ENCODE data around the gene PNLIP. TPM values are rescaled to one million over a fixed set of nuclear protein-coding genes. Genes with fewer than 3 reads are reported as not detected.

The PNLIP gene
- total RNA-seq, 1 donor from 2014 or later, result not detected

DNA sequence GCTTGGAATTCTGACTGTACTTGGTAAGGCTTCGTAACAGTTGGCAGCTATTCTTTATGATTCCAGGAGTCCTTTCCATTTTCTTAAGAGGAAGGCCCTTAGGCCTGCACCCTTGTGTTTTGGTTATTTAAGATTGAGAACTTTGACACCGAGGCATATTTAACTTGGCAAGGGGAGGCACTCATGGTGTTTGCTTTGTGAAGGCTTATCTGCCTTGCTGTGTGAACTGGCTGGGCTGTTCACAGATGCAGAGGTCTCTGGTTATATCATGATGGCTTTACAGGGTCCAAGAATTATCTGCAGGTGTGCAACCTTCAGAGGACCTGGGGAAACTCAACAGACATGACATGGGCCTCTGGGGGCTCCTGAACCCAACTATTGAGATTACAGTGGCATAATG is 44.2 kb downstream of the PNLIP start:
- DNase-seq (no peak), ATAC-seq (ENCODE audit: low read depth) (no peak)
- TF ChIP-seq, protein P1, sequence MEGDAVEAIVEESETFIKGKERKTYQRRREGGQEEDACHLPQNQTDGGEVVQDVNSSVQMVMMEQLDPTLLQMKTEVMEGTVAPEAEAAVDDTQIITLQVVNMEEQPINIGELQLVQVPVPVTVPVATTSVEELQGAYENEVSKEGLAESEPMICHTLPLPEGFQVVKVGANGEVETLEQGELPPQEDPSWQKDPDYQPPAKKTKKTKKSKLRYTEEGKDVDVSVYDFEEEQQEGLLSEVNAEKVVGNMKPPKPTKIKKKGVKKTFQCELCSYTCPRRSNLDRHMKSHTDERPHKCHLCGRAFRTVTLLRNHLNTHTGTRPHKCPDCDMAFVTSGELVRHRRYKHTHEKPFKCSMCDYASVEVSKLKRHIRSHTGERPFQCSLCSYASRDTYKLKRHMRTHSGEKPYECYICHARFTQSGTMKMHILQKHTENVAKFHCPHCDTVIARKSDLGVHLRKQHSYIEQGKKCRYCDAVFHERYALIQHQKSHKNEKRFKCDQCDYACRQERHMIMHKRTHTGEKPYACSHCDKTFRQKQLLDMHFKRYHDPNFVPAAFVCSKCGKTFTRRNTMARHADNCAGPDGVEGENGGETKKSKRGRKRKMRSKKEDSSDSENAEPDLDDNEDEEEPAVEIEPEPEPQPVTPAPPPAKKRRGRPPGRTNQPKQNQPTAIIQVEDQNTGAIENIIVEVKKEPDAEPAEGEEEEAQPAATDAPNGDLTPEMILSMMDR (IDR thresholded peaks at IDR 0.05), result no peak
- no peaks in the 10 kb centered on the region for H3K4me1 Mint-ChIP-seq
- intact Hi-C loops (cut with micrococcal nuclease), result no loop called here
- no peak overlapping the region for H3K27ac Mint-ChIP-seq
- POLR2A ChIA-PET, result no interaction called here
- no peaks in the 10 kb centered on the region for H3K36me3 Mint-ChIP-seq (ENCODE audit: low read depth)
- CTCF ChIA-PET, result no interaction called here
- no peaks in the 10 kb centered on the region for H3K27me3 Mint-ChIP-seq
- no peak overlapping the region for H3K4me3 Mint-ChIP-seq
- peaks cover 2% of the 10 kb centered on the region for H3K9me3 Mint-ChIP-seq

DNA sequence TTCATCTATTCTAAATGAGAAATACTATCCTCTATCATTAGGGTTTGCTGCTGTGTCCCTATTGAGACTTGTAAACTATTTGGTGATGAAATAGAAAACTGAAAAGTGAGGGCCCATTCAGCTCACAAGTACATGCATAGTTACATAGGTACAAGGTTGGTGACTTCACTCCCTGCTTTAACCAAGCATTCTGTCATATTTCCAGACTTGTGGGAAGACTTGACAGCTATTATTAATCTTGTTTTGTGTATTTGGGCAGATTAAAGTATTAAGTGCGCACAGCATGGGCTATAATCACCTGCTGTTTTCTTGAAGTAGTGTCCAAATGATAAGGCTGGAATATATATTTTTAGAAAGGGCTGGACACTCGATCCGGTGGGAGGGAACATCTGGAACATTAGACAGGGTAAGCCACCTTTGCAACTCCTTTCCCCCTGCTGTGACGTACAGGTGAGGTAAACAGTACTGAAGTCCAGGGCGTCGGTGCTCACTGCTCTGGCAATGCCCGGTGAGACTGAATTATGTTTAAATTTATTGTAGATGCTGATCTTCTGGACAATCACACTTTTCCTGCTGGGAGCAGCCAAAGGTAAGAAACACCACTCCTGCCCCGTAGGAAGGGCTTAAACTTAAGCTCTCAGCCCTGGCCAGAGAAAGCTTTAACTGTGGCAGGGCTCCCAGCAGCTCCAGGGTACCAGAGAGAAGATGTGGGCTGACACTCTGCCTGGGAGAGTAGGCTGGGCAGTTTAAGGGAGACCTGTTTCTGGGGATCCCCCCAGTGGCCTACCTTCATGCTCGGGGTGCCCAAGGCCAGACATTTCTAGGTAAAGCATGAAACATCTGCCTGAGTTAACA is 45.1 kb downstream of the PNLIP start, which contains the start of gene PNLIPRP1:
TSS of gene PNLIPRP1 (plus strand) at position 370 of the 855 bp plus-strand sequence. CDS start at position 541, 171 bp downstream.
- H3K27ac Mint-ChIP-seq, result no peak within 1 kb of the TSS
- intact Hi-C loops (cut with micrococcal nuclease), result no loop called here
- H3K27me3 Mint-ChIP-seq, result no peaks in the 10 kb centered on the region
- ATAC-seq (ENCODE audit: low read depth), result no peak
- H3K4me3 Mint-ChIP-seq, result no peak within 1 kb of the TSS
- TF ChIP-seq, protein P1 (IDR thresholded peaks at IDR 0.05), result no peak
- no peaks in the 10 kb centered on the region for H3K36me3 Mint-ChIP-seq (ENCODE audit: low read depth)
- ChIA-PET CTCF (no interaction called here), POLR2A (no interaction called here)
- peaks cover 2% of the 10 kb centered on the region for H3K9me3 Mint-ChIP-seq
- H3K4me1 Mint-ChIP-seq, result no peaks in the 10 kb centered on the region
- no peak for DNase-seq

DNA sequence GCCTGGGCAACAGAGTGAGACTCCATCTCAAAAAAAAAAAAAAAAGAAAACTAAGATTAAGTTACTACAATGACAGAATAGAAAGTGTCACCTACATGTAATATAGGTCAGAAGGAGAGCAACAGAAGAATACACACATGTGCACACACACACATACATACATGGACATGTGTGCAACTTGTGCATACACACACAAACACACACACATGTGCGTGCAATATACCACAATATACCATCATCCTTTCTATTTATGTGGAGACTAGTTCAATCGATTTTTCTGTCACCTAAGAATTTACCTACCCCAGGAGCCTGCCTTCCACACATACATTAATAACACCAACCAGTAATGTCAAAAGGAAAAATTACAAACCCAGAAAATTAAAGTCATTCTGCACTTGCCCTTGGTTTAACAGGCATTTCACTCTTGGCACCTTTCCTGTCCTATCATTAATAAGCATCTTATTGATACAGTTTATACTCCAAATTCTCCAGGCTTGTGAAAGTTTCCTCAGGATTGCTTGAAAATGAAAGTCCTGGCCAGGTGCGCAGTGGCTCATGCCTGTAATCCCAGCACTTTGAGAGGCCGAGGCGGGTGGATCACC is 47.5 kb downstream of the PNLIP start:
- no peak overlapping the region for H3K4me3 Mint-ChIP-seq
- DNase-seq (no peak), ATAC-seq (ENCODE audit: low read depth) (no peak)
- H3K9me3 Mint-ChIP-seq, result peaks cover 2% of the 10 kb centered on the region
- TF ChIP-seq, protein P1 (IDR thresholded peaks at IDR 0.05), result no peak
- ChIA-PET CTCF (no interaction called here), POLR2A (no interaction called here)
- intact Hi-C loops (cut with micrococcal nuclease), result no loop called here
- H3K27me3 Mint-ChIP-seq, result no peaks in the 10 kb centered on the region
- H3K36me3 Mint-ChIP-seq (ENCODE audit: low read depth), result no peaks in the 10 kb centered on the region
- H3K27ac Mint-ChIP-seq, result no peak overlapping the region
- no peaks in the 10 kb centered on the region for H3K4me1 Mint-ChIP-seq

DNA sequence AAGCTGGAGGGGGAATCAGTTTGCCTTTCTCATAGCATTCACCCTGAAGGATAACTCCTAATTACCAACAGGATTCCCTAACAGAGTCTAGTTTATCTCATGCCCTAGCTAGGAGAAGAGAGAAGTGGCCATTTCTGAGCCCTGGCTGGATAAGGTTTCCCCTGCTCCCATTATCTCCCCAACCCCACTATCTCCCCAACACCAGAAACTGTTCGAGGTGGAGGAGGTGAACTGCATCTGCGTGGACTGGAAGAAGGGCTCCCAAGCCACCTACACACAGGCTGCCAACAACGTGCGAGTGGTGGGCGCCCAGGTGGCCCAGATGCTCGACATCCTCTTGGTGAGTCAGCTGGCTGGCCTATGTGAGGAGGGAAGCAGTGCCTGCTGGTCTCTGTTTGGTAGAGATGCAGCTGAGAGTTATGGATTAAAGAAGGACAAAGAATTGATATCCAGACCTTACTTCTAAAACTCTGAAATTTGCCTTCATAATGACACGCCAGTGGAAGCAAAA is 48.8 kb downstream of the PNLIP start:
- Mint-ChIP-seq H3K4me1 (no peaks in the 10 kb centered on the region), H3K27ac (no peak overlapping the region), H3K27me3 (no peaks in the 10 kb centered on the region), H3K9me3 (no peaks in the 10 kb centered on the region), H3K36me3 (ENCODE audit: low read depth) (no peaks in the 10 kb centered on the region), H3K4me3 (no peak overlapping the region)
- ChIA-PET POLR2A (no interaction called here), CTCF (no interaction called here)
- TF ChIP-seq, protein P1 (IDR thresholded peaks at IDR 0.05), result no peak
- ATAC-seq (ENCODE audit: low read depth) (no peak), DNase-seq (no peak)
- intact Hi-C loops (cut with micrococcal nuclease), result no loop called here

DNA sequence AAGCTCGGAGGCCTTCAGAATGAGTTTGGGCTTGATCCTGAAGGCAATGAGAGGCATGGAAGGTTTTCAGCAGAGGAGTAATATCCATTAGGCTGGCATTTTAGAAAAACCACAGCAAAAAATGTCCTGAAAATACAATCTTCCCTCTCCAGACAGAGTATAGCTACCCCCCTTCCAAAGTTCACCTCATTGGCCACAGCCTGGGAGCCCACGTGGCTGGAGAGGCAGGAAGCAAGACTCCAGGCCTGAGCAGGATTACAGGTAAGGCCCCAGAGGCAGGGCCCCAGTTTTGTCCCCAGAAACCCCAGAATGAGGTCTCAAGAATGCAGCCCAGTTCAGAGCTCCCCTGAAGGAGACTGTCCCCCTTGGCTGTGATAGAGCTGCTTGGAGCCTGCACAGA is 50.3 kb downstream of the PNLIP start:
- CTCF ChIA-PET, result no interaction called here
- intact Hi-C loops (cut with micrococcal nuclease), result no loop called here
- TF ChIP-seq, protein P1 (IDR thresholded peaks at IDR 0.05), result no peak

More for the DNA sequence above, 50.3 kb downstream of the PNLIP start:
- Mint-ChIP-seq H3K4me1 (no peaks in the 10 kb centered on the region), H3K36me3 (ENCODE audit: low read depth) (no peaks in the 10 kb centered on the region), H3K4me3 (no peak overlapping the region), H3K27ac (no peak overlapping the region), H3K9me3 (no peaks in the 10 kb centered on the region), H3K27me3 (no peaks in the 10 kb centered on the region)
- ATAC-seq (ENCODE audit: low read depth), result no peak
- POLR2A ChIA-PET, result no interaction called here
- DNase-seq, result no peak
